ENCODE measurements around the gene BLACAT1. TPM values are rescaled to one million over a fixed set of nuclear protein-coding genes. Genes with fewer than 3 reads are reported as not detected.
A peak's percentile ranks its signal among the peaks of the same experiment; 100 is the strongest.

The BLACAT1 gene
- total and polyA plus RNA-seq, 2 of the 13 experiments (the other 11 are each of a cell fraction or from before 2014, with no cell fraction given) = 1.2 to 2.8 TPM

DNA sequence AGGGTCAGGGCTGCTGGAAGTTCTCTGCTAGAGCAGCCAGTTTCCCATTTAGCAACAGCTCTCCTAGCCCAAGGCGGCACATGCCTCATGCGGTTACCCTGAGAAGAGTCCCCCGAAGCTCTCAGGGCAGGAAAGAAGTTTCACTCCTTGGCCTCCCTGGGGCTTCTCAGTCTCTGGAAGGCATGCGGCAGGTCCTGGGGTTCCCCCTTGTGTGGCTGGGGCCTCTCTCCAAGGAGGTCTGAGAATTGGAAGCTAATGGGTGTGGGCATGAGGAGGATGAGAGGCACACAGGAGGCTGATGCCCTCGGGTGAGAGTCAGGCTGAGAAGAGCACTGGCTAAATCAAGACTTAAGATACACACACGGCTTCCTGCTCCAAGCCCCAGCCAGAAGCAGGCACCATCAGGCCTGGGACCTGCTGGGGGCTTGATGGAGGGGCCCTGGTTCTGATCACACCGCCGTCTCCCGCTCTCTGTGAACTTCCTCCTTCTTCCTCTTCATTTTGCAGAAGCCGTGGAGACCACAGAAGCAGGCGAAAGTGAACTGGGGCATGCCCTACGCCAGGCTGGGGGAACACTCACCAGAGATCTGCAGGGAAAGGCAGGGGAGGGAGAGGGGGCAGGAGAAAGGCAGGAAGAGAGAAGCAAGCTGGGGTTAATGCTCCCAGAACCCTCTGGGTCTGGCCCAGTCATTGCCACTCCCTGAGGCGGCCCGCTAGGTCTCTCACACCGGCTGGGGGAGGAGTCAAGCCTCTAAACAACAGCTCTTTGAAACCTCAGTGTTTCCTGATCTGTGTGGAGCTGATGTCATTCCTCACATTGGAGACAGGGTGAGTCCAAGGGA lies 15.1 kb downstream of the BLACAT1 start (continued):
- TF ChIP-seq, protein P1, sequence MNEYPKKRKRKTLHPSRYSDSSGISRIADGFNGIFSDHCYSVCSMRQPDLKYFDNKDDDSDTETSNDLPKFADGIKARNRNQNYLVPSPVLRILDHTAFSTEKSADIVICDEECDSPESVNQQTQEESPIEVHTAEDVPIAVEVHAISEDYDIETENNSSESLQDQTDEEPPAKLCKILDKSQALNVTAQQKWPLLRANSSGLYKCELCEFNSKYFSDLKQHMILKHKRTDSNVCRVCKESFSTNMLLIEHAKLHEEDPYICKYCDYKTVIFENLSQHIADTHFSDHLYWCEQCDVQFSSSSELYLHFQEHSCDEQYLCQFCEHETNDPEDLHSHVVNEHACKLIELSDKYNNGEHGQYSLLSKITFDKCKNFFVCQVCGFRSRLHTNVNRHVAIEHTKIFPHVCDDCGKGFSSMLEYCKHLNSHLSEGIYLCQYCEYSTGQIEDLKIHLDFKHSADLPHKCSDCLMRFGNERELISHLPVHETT (CRISPR knock-in tag; conservative IDR thresholded peaks at IDR 0.05) = no peak
- TF ChIP-seq MED1 (CRISPR knock-in tag; IDR thresholded peaks at IDR 0.05) (no peak), TAF1 (CRISPR knock-in tag; IDR thresholded peaks at IDR 0.05) (0 out of 2 replicates have a peak, but pooled peaks have one; percentile 7)
- TF ChIP-seq, protein P2, sequence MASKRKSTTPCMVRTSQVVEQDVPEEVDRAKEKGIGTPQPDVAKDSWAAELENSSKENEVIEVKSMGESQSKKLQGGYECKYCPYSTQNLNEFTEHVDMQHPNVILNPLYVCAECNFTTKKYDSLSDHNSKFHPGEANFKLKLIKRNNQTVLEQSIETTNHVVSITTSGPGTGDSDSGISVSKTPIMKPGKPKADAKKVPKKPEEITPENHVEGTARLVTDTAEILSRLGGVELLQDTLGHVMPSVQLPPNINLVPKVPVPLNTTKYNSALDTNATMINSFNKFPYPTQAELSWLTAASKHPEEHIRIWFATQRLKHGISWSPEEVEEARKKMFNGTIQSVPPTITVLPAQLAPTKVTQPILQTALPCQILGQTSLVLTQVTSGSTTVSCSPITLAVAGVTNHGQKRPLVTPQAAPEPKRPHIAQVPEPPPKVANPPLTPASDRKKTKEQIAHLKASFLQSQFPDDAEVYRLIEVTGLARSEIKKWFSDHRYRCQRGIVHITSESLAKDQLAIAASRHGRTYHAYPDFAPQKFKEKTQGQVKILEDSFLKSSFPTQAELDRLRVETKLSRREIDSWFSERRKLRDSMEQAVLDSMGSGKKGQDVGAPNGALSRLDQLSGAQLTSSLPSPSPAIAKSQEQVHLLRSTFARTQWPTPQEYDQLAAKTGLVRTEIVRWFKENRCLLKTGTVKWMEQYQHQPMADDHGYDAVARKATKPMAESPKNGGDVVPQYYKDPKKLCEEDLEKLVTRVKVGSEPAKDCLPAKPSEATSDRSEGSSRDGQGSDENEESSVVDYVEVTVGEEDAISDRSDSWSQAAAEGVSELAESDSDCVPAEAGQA (IDR thresholded peaks at IDR 0.05; ENCODE audit: low read depth) = no peak
- TF ChIP-seq, protein P2 (CRISPR knock-in tag; IDR thresholded peaks at IDR 0.05; ENCODE audit: borderline replicate concordance) = no peak

Measured in HepG2 (cell line).